ENCODE data around the gene GINS3. TPM values are rescaled to one million over a fixed set of nuclear protein-coding genes. Genes with fewer than 3 reads are reported as not detected.

Gene GINS3
- total RNA-seq, 1 experiment from 2014 or later, result 16.4 TPM

GRCh38 chr16:58440131-58440530 is 47.9 kb downstream of the GINS3 start:
- no peak overlapping the region for H2BK5ac ChIP-seq (ENCODE audit: insufficient read length, low read length)
- no peak overlapping the region for H3K18ac ChIP-seq (ENCODE audit: insufficient read length, low read depth, low read length)
- no peak overlapping the region for H3K27ac ChIP-seq (ENCODE audit: insufficient read length, low read depth, low read length)
- H3K56ac ChIP-seq (ENCODE audit: insufficient read length, low read depth, low read length), result no peak overlapping the region
- no peak overlapping the region for H2BK20ac ChIP-seq (ENCODE audit: low read depth, low read length, poor library complexity, severe bottlenecking)
- H3K23me2 ChIP-seq (ENCODE audit: insufficient read length, low read depth, low read length, poor library complexity, severe bottlenecking), result no peaks in the 10 kb centered on the region
- H3K79me1 ChIP-seq (ENCODE audit: insufficient read depth, low read depth, low read length, poor library complexity, severe bottlenecking), result no peaks in the 10 kb centered on the region
- Mint-ChIP-seq H3K4me1 (no peaks in the 10 kb centered on the region), H3K27me3 (ENCODE audit: low read depth) (peaks cover 42% of the 10 kb centered on the region), H3K4me3 (no peak overlapping the region), H3K27ac (no peak overlapping the region), H3K36me3 (ENCODE audit: insufficient read depth in 1 of 3, low read depth in 3 of 3) (peaks cover 0 to 4% (median 0%) of the 10 kb centered on the region in 3 experiments; a peak in 1 of 7 replicates), H3K9me3 (peaks cover 0 to 7% of the 10 kb centered on the region in 2 experiments; a peak in 2 of 5 replicates)
- H4K91ac ChIP-seq (ENCODE audit: insufficient read length, low read depth, low read length), result no peak overlapping the region
- H2AFZ ChIP-seq (ENCODE audit: low read length), result no peak overlapping the region
- no peaks in the 10 kb centered on the region for H3K79me2 ChIP-seq (ENCODE audit: insufficient read depth, low read length)
- no peaks in the 10 kb centered on the region for H4K20me1 ChIP-seq (ENCODE audit: control insufficient read depth, insufficient read depth, insufficient read length)
- no CpG with 5 or more reads among the region's 3 CpGs for WGBS (ENCODE audit: extremely low coverage, insufficient read length, low lambda C conversion rate)
- no peak overlapping the region for H2BK15ac ChIP-seq (ENCODE audit: low read depth, low read length)
- H3K4me2 ChIP-seq (ENCODE audit: insufficient read depth, insufficient read length, low read length), result no peak overlapping the region
- no peak overlapping the region for H3K23ac ChIP-seq (ENCODE audit: insufficient read length, low read depth, low read length)
- no peak overlapping the region for H4K5ac ChIP-seq (ENCODE audit: insufficient read length, low read depth, low read length)
- H3K9ac ChIP-seq (ENCODE audit: extremely low read depth, insufficient read length, low read length), result no peak overlapping the region
- H2AK5ac ChIP-seq (ENCODE audit: insufficient read length, low read length), result no peak overlapping the region
- no peak overlapping the region for H2BK12ac ChIP-seq (ENCODE audit: insufficient read length, low read depth, low read length)
- H3T11ph ChIP-seq (ENCODE audit: low read length), result no peak overlapping the region
- H2BK120ac ChIP-seq (ENCODE audit: low read depth, low read length, poor library complexity, severe bottlenecking), result no peak overlapping the region
- H3K14ac ChIP-seq (ENCODE audit: insufficient read depth, low read length), result no peak overlapping the region
- no peaks in the 10 kb centered on the region for H3K27me3 ChIP-seq (ENCODE audit: insufficient read depth, low read length)
- H3K9me3 ChIP-seq (ENCODE audit: control insufficient read depth, low read depth, low read length), result no peaks in the 10 kb centered on the region
- no peak for TF ChIP-seq CTCF (conservative IDR thresholded peaks at IDR 0.05)
- H3K4ac ChIP-seq (ENCODE audit: low read depth, low read length), result no peak overlapping the region
- H4K8ac ChIP-seq (replicated peaks; ENCODE audit: insufficient read length, low read depth, low read length), result no peak overlapping the region
- no peaks in the 10 kb centered on the region for H3K4me1 ChIP-seq (ENCODE audit: insufficient read depth, low read length)
- no peak for DNase-seq
